ENCODE results near the gene ATPAF1. TPM values are rescaled to one million over a fixed set of nuclear protein-coding genes. Genes with fewer than 3 reads are reported as not detected.

Gene ATPAF1
- total and polyA plus RNA-seq, 7 donors: 60.9 to 156 (median 100) TPM

- no peak for ATAC-seq
- no peak for DNase-seq
- WGBS, 3 donors: 97 to 98% (median 98%) methylated on average over 2 of the region's 2 CpGs
- H3K4me3 ChIP-seq: no peak overlapping the region
- no peak for TF ChIP-seq CTCF (IDR thresholded peaks at IDR 0.05)
- no peaks in the 10 kb centered on the region for H3K27me3 ChIP-seq (ENCODE audit: insufficient read depth in 3 of 3, low read length in 2 of 3)
- no peak overlapping the region for H3K27ac ChIP-seq
- H3K4me1 ChIP-seq: peaks cover 28% of the 10 kb centered on the region
- intact Hi-C loops (cut with DNase I): no loop called here
- peaks cover 6 to 96% of the 10 kb centered on the region in 2 donors for H3K36me3 ChIP-seq (ENCODE audit: insufficient read depth in 1 of 2, low read depth in 1 of 2)
- H3K9me3 ChIP-seq: no peaks in the 10 kb centered on the region
Measured at GRCh38 chr1:46684670-46685069, 16.5 kb upstream of the ATPAF1 start.

GRCh38 chr1:46682064-46682463, 13.9 kb upstream of the ATPAF1 start:
- intact Hi-C loops (cut with DNase I): no loop called here
- H3K36me3 ChIP-seq (ENCODE audit: insufficient read depth in 1 of 2, low read depth in 1 of 2): peaks cover 5 to 100% of the 10 kb centered on the region in 2 donors
- 62 to 76% (median 67%) methylated on average over 1 of the region's 1 CpG for WGBS, 3 donors
- H3K9me3 ChIP-seq: no peaks in the 10 kb centered on the region
- no peak overlapping the region for H3K4me3 ChIP-seq
- no peak for TF ChIP-seq CTCF (IDR thresholded peaks at IDR 0.05)
- H3K27me3 ChIP-seq (ENCODE audit: insufficient read depth in 3 of 3, low read length in 2 of 3): no peaks in the 10 kb centered on the region
- no peak overlapping the region for H3K27ac ChIP-seq
- DNase-seq (no peak), ATAC-seq (no peak)
- peaks cover 3% of the 10 kb centered on the region for H3K4me1 ChIP-seq

GRCh38 chr1:46681333-46682034, 13.3 kb upstream of the ATPAF1 start:
- intact Hi-C loops (cut with DNase I): no loop called here
- Histone ChIP-seq H3K9me3 (no peaks in the 10 kb centered on the region), H3K36me3 (ENCODE audit: insufficient read depth in 1 of 2, low read depth in 1 of 2) (peaks cover 5 to 100% of the 10 kb centered on the region in 2 donors), H3K4me1 (no peaks in the 10 kb centered on the region), H3K4me3 (no peak overlapping the region), H3K27ac (no peak overlapping the region), H3K27me3 (ENCODE audit: insufficient read depth in 3 of 3, low read length in 2 of 3) (no peaks in the 10 kb centered on the region)
- WGBS, 3 donors: 91 to 97% (median 94%) methylated on average over 1 of the region's 1 CpG
- DNase-seq: no peak
- TF ChIP-seq CTCF (IDR thresholded peaks at IDR 0.05): no peak
- no peak for ATAC-seq

GRCh38 chr1:46679789-46680573, 11.8 kb upstream of the ATPAF1 start:
- WGBS, 3 donors: 88 to 95% (median 88%) methylated on average over 6 of the region's 6 CpGs
- no peak for TF ChIP-seq CTCF (IDR thresholded peaks at IDR 0.05)
- intact Hi-C loops (cut with DNase I): no loop called here
- DNase-seq (no peak), ATAC-seq (peak in 3 of 4 donors; percentile 23 to 63 (median 60))
- Histone ChIP-seq H3K36me3 (ENCODE audit: insufficient read depth in 1 of 2, low read depth in 1 of 2) (peaks cover 5 to 99% of the 10 kb centered on the region in 2 donors), H3K9me3 (no peaks in the 10 kb centered on the region), H3K4me1 (no peaks in the 10 kb centered on the region), H3K27ac (no peak overlapping the region), H3K4me3 (no peak overlapping the region), H3K27me3 (ENCODE audit: insufficient read depth in 3 of 3, low read length in 2 of 3) (no peaks in the 10 kb centered on the region)

Measured in psoas muscle (tissue), 8 donors.